Ishikawa (cell line): ENCODE data around the gene DMD.

ENCODE experiments used
- CEBPB ChIP-seq: IDR thresholded peaks from 2 replicates; pipeline ENCODE4 v1.6.1; 2012
- EP300 ChIP-seq: IDR thresholded peaks from 2 replicates; pipeline ENCODE4 v1.6.1; 2012; ENCODE audit warnings: borderline replicate concordance
- NFIC ChIP-seq: IDR thresholded peaks from 2 replicates; pipeline ENCODE4 v1.6.1; 2012
- RAD21 ChIP-seq: IDR thresholded peaks from 2 replicates; pipeline ENCODE4 v1.6.1; 2012; ENCODE audit warnings: low read depth
- REST ChIP-seq: IDR thresholded peaks from 2 replicates; pipeline ENCODE4 v1.6.1; 2012; ENCODE audit warnings: low read depth, mild to moderate bottlenecking
- TAF1 ChIP-seq: IDR thresholded peaks from 2 replicates; pipeline ENCODE4 v1.6.1; 2012; ENCODE audit warnings: low read depth, mild to moderate bottlenecking
- TCF12 ChIP-seq: IDR thresholded peaks from 2 replicates; pipeline ENCODE4 v1.6.1; 2012; ENCODE audit warnings: low read depth
- TF ChIP-seq, protein P1 (sequence below): IDR thresholded peaks from 2 replicates; pipeline ENCODE4 v1.6.1; 2012

GRCh38 chrX:32280921-32281320 is 930.4 kb downstream of the DMD start:
- TF ChIP-seq TCF12 (no peak), NFIC (no peak), RAD21 (no peak), REST (no peak), TAF1 (no peak), EP300 (no peak), CEBPB (no peak)
- TF ChIP-seq, protein P1, sequence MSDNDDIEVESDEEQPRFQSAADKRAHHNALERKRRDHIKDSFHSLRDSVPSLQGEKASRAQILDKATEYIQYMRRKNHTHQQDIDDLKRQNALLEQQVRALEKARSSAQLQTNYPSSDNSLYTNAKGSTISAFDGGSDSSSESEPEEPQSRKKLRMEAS = no peak
